ACC112 (cell line): Measurements from ENCODE around the gene COA1.
A peak's percentile ranks its signal among the peaks of the same experiment; 100 is the strongest.
"Not testable (repeated sequence)": the region's sequence is repeated elsewhere in the genome, so short reads cannot be mapped to it uniquely, and the experiment has no call there.

Source experiments
- H2AFZ ChIP-seq: fragments of 200-600 bp; sonication (generic); one replicate; pipeline ENCODE4 v1.6.0; 2017; ENCODE audit warnings: antibody characterized with exemption, low read length; ENCODE audit not compliant: unreplicated experiment
- H3K27ac ChIP-seq: fragments of 200-600 bp; sonication (generic); 2 replicates; pipeline ENCODE4 v1.5.1; 2014; ENCODE audit warnings: low read depth, mild to moderate bottlenecking, antibody characterized with exemption, low read length, moderate library complexity
- H3K27me3 ChIP-seq: fragments of 200-600 bp; sonication (generic); 2 replicates; pipeline ENCODE4 v1.6.1; 2014; ENCODE audit warnings: mild to moderate bottlenecking, antibody characterized with exemption, low read length, moderate library complexity, mixed read lengths; ENCODE audit not compliant: insufficient read depth
- H3K36me3 ChIP-seq: fragments of 200-600 bp; sonication (generic); 2 replicates; pipeline ENCODE4 v1.6.1; 2016; ENCODE audit warnings: mild to moderate bottlenecking, antibody characterized with exemption, low read length, moderate library complexity, mixed read lengths; ENCODE audit not compliant: insufficient read depth
- H3K4me1 ChIP-seq: fragments of 200-600 bp; sonication (generic); one replicate; pipeline ENCODE4 v1.6.1; 2016; ENCODE audit warnings: low read length, mixed read lengths; ENCODE audit not compliant: insufficient read depth, unreplicated experiment, control insufficient read depth
- H3K4me3 ChIP-seq: fragments of 200-600 bp; sonication (generic); 2 replicates; pipeline ENCODE4 v1.5.1; 2014; ENCODE audit warnings: mild to moderate bottlenecking, low read depth, low read length
- H3K79me2 ChIP-seq: fragments of 200-600 bp; sonication (generic); one replicate; pipeline ENCODE4 v1.6.0; 2016; ENCODE audit warnings: low read length; ENCODE audit not compliant: control insufficient read depth, unreplicated experiment, insufficient read depth

Gene COA1

DNA sequence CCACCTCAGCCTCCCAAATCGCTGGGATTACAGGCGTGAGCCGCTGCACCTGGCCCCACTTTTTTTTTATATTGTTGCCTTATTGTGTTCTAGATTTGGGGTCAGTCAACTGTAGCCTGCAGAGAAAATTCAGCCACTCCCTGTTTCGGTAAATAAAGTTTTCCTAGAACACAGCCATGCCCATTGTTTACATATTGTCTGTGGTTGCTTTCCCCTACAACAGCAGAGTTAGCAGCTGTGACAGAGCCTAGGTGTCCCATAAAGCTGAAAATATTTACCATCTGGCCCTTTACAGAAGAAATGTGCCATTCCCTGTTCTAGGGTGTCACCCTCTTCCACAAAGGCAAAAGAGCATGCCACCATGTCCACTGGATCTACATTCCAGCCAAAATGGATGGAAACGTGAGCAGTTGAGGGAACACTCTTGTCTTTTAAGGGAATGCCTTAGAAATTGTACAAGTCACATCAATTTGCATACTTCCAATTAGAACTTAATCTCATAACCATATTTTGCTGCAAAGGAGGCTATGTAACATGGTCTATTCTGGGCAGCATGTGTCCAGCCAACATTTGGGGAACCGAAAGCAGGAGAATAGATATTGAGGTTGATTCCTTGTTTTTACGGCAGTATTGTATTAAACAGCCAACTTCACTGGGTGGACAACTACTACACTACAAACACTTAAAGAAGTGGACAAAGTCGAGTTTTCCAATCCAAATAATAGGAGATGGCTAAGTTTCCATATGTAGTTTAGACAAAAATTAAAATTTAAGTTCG lies 18.2 kb upstream of the COA1 start:
- Histone ChIP-seq H3K79me2 (no peaks in the 10 kb centered on the region), H3K27ac (no peak overlapping the region), H3K36me3 (no peaks in the 10 kb centered on the region), H2AFZ (no peak overlapping the region), H3K4me3 (no peak overlapping the region), H3K27me3 (no peaks in the 10 kb centered on the region; the same call in none of the 2 replicates), H3K4me1 (no peaks in the 10 kb centered on the region)

DNA sequence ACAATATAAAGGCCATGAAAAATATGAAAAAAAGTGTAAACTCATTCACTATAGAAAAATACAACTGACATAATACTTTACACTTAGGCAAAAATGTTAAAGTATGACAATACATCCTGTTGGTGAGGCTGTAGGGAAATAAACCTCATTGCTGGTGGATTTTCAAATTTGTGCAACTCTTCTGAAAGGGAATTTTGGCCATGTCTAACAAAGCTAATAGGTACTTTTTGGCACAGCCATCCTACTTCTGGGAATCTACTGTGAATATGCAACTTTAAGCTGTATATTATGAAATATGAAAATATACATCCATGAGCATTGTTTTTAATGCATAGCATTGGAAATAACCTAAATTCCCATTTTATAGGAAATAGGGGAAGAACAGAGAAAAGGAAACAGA lies 13.4 kb upstream of the COA1 start:
- Histone ChIP-seq H3K4me1 (no peaks in the 10 kb centered on the region), H3K79me2 (no peaks in the 10 kb centered on the region), H3K36me3 (no peaks in the 10 kb centered on the region), H3K27me3 (no peaks in the 10 kb centered on the region), H3K4me3 (no peak overlapping the region), H3K27ac (no peak overlapping the region), H2AFZ (no peak overlapping the region)

DNA sequence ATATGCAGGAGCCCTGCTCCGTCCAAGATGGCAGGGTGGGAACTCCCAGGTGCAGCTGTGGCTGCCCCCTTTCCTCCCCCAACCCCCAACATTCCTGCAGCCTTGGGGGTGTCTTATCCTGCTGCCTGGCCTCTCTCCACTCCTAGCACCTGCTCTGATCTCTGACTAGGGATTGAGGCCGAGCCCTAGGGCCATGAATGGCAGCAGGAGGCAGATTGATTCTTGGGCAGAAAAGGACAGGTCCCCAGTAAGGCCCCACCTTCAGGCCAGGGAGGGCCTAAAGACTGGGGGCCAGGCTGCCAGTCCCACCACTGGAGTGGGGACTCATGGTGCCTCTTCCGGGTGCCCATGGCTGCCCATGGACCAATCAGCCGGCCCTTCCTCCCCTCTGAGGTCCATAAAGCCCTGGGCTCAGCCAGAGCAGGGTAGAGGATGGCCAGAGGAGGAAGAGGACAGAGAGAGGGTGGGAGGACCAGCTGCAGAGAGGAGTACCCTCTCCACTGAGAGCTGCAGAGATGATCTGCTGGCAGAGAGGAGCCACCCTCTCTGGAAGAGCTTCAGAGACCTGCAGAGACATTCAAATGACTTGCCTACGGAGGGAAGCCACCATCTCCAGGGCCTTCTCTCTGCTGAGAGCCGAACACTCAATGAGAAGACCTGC lies 8.3 kb upstream of the COA1 start:
- Histone ChIP-seq H2AFZ (no peak overlapping the region), H3K4me1 (no peaks in the 10 kb centered on the region), H3K4me3 (no peak overlapping the region), H3K79me2 (no peaks in the 10 kb centered on the region), H3K27ac (no peak overlapping the region), H3K36me3 (no peaks in the 10 kb centered on the region), H3K27me3 (no peaks in the 10 kb centered on the region)

DNA sequence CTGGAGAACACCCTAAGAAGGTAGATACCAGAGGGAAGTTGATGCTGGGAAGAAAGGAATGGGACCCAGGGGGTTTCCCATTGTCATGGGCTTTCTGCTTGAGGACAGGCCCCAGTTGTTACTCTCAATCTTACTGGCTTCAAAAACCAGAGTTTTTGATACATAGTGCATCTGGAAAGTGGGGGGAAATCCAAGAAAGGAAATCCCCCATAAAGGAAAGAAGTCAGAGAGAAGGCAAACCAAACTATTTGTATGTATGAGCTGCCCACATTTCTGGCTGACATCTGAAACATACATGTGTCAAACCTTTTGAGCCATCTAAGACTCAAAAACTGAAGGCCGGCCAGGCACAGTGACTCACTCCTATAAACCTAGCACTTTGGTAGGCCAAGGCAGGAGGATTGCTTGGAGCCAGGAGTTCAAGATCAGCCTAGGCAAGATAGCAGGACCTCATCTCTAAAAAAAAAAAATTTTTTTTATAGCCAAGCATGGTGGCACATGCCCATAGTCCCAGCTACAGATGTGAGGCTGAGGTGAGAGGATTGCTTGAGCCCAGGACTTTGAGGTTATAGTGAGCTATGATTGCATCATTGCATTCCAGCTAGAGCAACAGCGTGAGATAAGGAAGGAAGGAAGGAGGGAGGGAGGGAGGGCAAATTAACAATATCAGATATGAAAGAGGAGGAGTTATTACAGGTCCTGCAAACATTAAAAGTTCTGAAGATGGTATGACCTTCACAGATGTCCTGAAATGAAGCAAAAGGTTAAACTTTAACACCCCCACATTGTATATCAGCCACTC lies 6.7 kb upstream of the COA1 start:
- H3K4me3 ChIP-seq: no peak overlapping the region
- no peak overlapping the region for H3K27ac ChIP-seq
- no peak overlapping the region for H2AFZ ChIP-seq
- H3K79me2 ChIP-seq: no peaks in the 10 kb centered on the region
- H3K4me1 ChIP-seq: no peaks in the 10 kb centered on the region
- H3K36me3 ChIP-seq: no peaks in the 10 kb centered on the region
- no peaks in the 10 kb centered on the region for H3K27me3 ChIP-seq

DNA sequence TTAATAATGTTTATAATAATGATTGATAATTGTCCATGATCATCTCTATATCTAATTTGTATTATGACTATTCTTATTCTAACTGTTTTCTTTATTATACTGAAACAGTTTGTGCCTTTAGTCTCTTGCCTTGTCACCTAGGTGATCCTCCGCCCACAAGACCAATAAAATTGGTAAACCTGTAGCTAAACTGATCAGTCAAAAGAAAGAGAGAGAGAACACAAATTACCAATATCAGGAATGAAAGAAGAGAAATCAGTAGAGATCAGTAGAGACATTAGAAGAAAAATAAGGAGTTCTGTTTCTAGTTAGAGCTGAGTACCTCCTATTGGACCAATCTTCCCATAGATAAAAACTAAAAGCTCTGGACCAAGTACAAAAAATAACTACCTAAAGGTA lies 6.1 kb upstream of the COA1 start:
- Histone ChIP-seq H3K36me3 (no peaks in the 10 kb centered on the region), H3K4me1 (peaks cover 2% of the 10 kb centered on the region), H3K79me2 (no peaks in the 10 kb centered on the region), H3K27me3 (no peaks in the 10 kb centered on the region), H3K4me3 (no peak overlapping the region), H2AFZ (no peak overlapping the region), H3K27ac (no peak overlapping the region)

DNA sequence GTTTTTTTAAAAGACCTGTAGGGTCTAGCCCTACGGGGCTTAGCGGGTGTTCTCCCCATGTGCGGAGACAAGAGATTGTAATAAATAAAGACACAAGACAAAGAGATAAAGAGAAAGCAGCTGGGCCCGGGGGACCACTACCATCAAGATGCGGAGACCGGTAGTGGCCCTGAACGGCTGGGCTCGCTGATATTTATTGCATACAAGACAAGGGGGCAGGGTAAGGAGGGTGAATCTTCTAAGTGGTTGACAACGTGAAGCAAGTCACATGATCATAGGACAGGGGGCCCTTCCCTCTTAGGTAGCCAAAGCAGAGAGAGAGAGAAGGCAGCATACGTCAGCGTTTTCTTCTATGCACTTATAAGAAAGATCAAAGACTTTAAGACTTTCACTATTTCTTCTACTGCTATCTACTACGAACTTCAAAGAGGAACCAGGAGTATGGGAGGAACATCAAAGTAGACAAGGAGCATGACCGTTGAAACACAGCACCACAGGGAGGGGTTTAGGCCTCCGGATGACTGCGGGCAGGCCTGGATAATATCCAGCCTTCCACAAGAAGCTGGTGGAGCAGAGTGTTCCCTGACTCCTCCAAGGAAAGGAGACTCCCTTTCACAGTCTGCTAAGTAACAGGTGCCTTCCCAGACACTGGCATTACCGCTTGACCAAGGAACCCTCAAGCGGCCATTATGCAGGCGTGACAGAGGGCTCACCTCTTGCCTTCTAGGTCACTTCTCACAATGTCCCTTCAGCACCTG lies 5.4 kb upstream of the COA1 start:
- H2AFZ ChIP-seq, H3K36me3 ChIP-seq, H3K27me3 ChIP-seq, H3K4me1 ChIP-seq, H3K4me3 ChIP-seq, H3K27ac ChIP-seq, H3K79me2 ChIP-seq: not testable (repeated sequence)

DNA sequence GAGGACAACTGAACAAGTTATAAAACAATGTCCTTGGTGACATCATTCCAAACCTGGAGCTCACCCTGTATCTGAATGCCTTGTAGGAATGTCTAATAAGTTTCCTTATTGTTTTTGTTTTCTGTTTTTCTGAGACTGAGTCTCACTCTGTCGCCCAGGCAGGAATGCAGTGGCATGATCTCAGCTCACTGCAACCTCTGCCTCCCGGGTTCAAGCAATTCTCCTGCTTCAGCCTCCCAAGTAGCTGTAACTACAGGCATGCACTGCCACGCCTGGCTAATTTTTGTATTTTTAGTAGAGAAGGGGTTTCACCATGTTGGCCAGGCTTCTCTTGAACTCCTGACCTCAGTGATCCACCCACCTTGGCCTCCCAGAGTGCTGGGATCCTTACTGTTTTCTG lies 2.2 kb upstream of the COA1 start:
- H3K27me3 ChIP-seq, H3K36me3 ChIP-seq, H2AFZ ChIP-seq, H3K27ac ChIP-seq, H3K4me3 ChIP-seq: not testable (repeated sequence)
- Histone ChIP-seq H3K79me2 (peaks cover 28% of the 10 kb centered on the region), H3K4me1 (peaks cover 22% of the 10 kb centered on the region)

DNA sequence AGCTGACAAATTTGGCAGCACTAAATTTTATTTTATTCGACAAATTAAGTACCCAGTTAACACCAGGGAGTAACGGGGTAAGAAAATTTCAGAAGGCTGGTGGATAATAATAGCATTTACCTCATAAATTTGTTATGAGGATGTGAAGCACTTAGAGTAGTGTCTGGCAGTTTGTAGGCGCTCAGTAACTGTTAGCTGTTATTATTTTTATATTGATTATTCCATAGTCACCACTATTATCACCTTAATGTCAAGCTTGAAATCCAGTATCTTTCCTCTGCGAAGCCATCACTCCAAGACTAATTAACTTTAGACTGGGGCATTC lies 563 bp upstream of the COA1 start:
- no peaks in the 10 kb centered on the region for H3K27me3 ChIP-seq
- H2AFZ ChIP-seq: peak overlapping the region; percentile 100
- H3K4me1 ChIP-seq: peaks cover 22% of the 10 kb centered on the region
- no peaks in the 10 kb centered on the region; the same call in 1 of the 2 replicates for H3K36me3 ChIP-seq
- peak overlapping the region; percentile 99 for H3K4me3 ChIP-seq
- H3K79me2 ChIP-seq: peaks cover 37% of the 10 kb centered on the region
- H3K27ac ChIP-seq: peak overlapping the region; percentile 33; the same call in 1 of the 2 replicates

DNA sequence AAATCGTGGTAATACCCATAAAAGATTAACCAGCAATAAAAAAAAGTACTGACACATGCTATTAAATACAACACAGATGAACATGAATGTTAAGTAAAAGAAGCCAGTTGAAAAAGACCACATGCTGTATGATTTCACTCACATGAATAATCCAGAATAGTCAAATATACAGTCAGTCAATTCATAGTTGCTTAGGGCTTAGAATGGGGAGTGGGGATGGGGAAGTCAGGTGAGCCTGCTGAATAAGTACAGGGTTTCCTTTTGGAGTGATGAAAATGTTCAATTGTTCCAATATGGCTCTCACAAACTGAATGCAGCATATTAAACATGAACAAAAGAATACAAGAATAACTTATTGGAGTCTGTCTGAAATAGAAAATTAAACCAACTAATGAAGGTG lies 1.8 kb downstream of the COA1 start:
- H3K79me2 ChIP-seq: peaks cover 56% of the 10 kb centered on the region
- no peak overlapping the region for H3K27ac ChIP-seq
- peaks cover 22% of the 10 kb centered on the region for H3K4me1 ChIP-seq
- H3K4me3 ChIP-seq: no peak overlapping the region
- no peaks in the 10 kb centered on the region for H3K27me3 ChIP-seq
- H2AFZ ChIP-seq: no peak overlapping the region
- no peaks in the 10 kb centered on the region; the same call in 1 of the 2 replicates for H3K36me3 ChIP-seq

DNA sequence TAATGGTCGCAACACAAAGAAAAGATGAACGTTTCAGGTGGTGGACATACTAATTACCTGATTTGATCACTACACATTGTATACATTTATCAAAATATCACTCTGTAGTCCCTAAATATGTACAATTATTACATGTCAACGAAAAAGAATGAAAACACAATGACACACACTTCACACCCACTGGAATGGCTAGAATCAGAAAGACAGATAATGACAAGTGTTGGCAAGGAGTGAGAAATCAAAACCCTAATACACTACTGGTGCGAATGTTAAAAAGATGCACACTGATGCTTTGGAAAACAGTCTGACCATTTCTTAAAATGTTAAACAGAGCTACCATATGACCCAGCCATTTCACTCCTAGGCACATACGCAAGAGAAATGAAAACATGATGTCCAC lies 2.3 kb downstream of the COA1 start:
- Histone ChIP-seq H3K79me2 (peaks cover 59% of the 10 kb centered on the region), H3K4me1 (peaks cover 22% of the 10 kb centered on the region), H3K4me3 (no peak overlapping the region), H3K36me3 (no peaks in the 10 kb centered on the region; the same call in 1 of the 2 replicates), H3K27ac (no peak overlapping the region), H2AFZ (no peak overlapping the region), H3K27me3 (no peaks in the 10 kb centered on the region)
